ENCODE results near the gene ZC3H18. TPM values are rescaled to one million over a fixed set of nuclear protein-coding genes. Genes with fewer than 3 reads are reported as not detected.

ZC3H18 gene
- total RNA-seq, 1 donor from 2014 or later, result 50.2 TPM

DNA sequence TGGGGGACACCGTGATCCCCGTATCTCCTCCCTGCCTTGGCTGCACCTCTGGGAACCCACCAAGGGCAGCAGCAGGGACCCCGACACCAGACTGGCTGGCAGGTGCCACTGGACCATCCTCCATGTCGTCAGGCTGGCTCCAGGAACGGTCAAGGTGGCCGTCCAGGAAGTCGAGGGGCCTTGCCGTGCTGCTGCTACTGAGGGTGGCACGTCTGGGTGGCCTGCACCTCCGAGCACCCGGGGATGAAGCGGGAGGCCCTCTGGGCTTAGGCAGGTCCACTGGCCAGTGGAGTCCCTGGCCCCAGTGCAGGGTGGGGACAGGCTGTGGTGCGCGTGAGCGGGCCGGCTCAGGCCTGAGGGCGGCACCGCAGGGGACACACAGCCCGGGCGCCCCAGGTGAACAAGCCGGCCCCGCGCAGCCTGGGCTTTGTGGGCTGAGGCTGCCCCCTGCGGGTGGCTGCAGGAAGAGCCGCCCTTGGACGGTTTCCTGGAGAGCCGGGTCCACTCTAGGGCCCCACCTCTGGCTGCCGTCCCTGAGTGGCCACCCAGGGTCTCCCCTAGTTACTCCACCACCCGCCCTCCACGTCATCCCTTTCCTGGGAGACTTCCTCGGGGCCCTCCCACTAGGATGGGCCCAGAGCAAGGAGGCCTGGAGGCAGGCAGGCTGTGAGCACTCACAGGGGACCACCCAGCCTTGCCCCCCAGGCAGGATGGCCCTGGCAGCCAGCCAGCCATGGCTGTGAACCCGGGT is 42.8 kb upstream of the ZC3H18 start:
- no peak for DNase-seq (ENCODE audit: extremely low spot score, unreplicated experiment)
- no peaks in the 10 kb centered on the region for H3K27me3 Mint-ChIP-seq (ENCODE audit: unreplicated experiment)
- no peak overlapping the region for H3K27ac Mint-ChIP-seq (ENCODE audit: unreplicated experiment)
- peaks cover 1% of the 10 kb centered on the region for H3K4me1 Mint-ChIP-seq (ENCODE audit: unreplicated experiment)
- TF ChIP-seq, protein P1, sequence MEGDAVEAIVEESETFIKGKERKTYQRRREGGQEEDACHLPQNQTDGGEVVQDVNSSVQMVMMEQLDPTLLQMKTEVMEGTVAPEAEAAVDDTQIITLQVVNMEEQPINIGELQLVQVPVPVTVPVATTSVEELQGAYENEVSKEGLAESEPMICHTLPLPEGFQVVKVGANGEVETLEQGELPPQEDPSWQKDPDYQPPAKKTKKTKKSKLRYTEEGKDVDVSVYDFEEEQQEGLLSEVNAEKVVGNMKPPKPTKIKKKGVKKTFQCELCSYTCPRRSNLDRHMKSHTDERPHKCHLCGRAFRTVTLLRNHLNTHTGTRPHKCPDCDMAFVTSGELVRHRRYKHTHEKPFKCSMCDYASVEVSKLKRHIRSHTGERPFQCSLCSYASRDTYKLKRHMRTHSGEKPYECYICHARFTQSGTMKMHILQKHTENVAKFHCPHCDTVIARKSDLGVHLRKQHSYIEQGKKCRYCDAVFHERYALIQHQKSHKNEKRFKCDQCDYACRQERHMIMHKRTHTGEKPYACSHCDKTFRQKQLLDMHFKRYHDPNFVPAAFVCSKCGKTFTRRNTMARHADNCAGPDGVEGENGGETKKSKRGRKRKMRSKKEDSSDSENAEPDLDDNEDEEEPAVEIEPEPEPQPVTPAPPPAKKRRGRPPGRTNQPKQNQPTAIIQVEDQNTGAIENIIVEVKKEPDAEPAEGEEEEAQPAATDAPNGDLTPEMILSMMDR (IDR thresholded peaks at IDR 0.05), result peak; percentile 95
- no peaks in the 10 kb centered on the region for H3K9me3 Mint-ChIP-seq (ENCODE audit: unreplicated experiment)
- H3K4me3 Mint-ChIP-seq (ENCODE audit: unreplicated experiment), result no peak overlapping the region
- no peaks in the 10 kb centered on the region for H3K36me3 Mint-ChIP-seq (ENCODE audit: unreplicated experiment)

DNA sequence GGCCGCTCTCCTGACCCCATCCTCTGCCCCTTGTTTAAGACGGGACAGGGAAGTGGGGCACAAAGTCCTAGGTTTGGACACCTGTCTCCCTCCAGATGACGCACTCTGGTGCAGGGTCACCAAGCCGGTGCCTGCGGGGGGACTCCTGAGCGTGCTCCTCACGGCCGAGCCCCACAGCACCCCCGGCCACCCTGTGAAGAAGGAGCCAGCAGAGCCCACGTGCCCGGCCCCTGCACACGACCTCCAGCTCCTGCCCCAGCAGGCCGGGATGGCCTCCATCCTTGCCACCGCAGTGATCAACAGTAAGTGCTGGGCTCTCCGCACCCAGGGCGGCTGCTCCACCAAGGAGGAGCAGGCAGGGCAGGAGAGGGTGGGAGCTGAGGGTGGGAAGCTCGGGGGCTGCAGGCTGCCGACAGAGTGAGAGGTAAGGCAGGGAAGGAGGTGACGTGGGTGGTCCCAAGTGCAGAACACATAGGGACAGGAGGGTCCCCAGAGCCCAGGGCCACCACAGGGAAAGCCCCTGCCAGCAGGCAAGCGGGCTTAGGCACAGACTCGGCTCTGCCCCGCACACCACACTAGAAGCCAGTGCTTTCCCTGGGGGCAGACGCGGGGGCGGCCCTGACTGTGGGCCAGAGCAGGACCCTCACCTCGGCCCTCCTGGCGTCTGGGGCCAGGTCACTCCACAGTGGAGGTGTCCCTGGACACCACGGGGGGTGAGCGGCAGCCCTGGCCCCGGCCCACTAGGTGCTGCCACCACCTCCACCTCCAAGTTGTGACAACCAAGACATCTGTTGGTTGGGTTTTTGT is 42.1 kb upstream of the ZC3H18 start:
- Mint-ChIP-seq H3K36me3 (ENCODE audit: unreplicated experiment) (no peaks in the 10 kb centered on the region), H3K4me3 (ENCODE audit: unreplicated experiment) (no peak overlapping the region), H3K27ac (ENCODE audit: unreplicated experiment) (no peak overlapping the region), H3K27me3 (ENCODE audit: unreplicated experiment) (no peaks in the 10 kb centered on the region), H3K9me3 (ENCODE audit: unreplicated experiment) (no peaks in the 10 kb centered on the region), H3K4me1 (ENCODE audit: unreplicated experiment) (peaks cover 1% of the 10 kb centered on the region)
- TF ChIP-seq, protein P1 (IDR thresholded peaks at IDR 0.05), result no peak
- DNase-seq (ENCODE audit: extremely low spot score, unreplicated experiment), result no peak

DNA sequence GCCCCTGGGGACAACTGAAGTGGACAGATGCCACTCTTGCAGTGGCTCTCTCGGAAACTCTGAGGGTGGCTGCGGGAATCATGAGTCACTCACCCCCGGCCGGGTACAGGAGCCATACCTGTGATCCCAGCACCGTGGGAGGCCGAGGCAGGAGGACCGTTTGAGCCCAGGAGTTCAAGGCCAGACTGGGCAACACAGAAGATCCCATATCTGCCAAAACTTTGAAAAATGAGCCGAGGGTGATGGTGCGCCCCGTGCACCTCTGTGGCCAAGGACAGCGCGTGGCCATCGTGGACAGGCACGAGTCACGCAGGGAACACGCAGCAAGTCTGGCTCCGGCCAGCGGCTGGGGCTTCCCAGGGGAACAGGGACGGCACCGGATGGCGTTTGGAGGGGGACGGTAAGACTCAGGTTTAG is 41.3 kb upstream of the ZC3H18 start:
- peaks cover 1% of the 10 kb centered on the region for H3K4me1 Mint-ChIP-seq (ENCODE audit: unreplicated experiment)
- H3K9me3 Mint-ChIP-seq (ENCODE audit: unreplicated experiment), result no peaks in the 10 kb centered on the region
- H3K27me3 Mint-ChIP-seq (ENCODE audit: unreplicated experiment), result no peaks in the 10 kb centered on the region
- DNase-seq (ENCODE audit: extremely low spot score, unreplicated experiment), result no peak
- no peak overlapping the region for H3K27ac Mint-ChIP-seq (ENCODE audit: unreplicated experiment)
- TF ChIP-seq, protein P1 (IDR thresholded peaks at IDR 0.05), result no peak
- H3K4me3 Mint-ChIP-seq (ENCODE audit: unreplicated experiment), result no peak overlapping the region
- no peaks in the 10 kb centered on the region for H3K36me3 Mint-ChIP-seq (ENCODE audit: unreplicated experiment)

DNA sequence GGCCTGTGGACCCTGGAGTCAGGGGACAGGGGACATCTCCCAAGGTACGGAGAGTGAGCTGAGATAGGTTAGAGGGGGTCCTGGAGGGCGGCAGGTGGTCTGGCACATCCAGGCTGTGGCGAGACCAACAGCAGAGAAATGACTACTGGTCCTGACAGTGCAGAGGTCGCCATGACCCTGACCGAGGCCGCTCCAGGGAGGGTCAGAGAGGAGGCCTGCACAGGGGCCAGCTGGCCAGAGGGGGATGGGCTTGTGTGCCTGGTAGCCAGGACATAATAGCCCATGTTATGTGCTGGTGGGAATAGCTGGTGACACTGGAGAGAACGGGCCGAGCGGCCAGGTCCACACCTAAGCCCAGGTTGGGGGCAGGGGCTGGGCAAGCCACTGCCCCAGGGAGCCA is 40.6 kb upstream of the ZC3H18 start:
- H3K9me3 Mint-ChIP-seq (ENCODE audit: unreplicated experiment), result no peaks in the 10 kb centered on the region
- DNase-seq (ENCODE audit: extremely low spot score, unreplicated experiment), result no peak
- no peak overlapping the region for H3K27ac Mint-ChIP-seq (ENCODE audit: unreplicated experiment)
- no peak overlapping the region for H3K4me3 Mint-ChIP-seq (ENCODE audit: unreplicated experiment)
- TF ChIP-seq, protein P1 (IDR thresholded peaks at IDR 0.05), result no peak
- H3K27me3 Mint-ChIP-seq (ENCODE audit: unreplicated experiment), result no peaks in the 10 kb centered on the region
- H3K4me1 Mint-ChIP-seq (ENCODE audit: unreplicated experiment), result peaks cover 1% of the 10 kb centered on the region
- H3K36me3 Mint-ChIP-seq (ENCODE audit: unreplicated experiment), result no peaks in the 10 kb centered on the region

Measured in osteocyte (in vitro differentiated cells).